MM.1S (cell line): ENCODE results near the gene NOS3.

Source experiments
- DNase-seq: peaks from one replicate; pipeline ENCODE4 v3.0.0-alpha.2; 2015
- H2AFZ ChIP-seq: fragments of 300-600 bp; sonication (generic); 2 replicates; pipeline ENCODE4 v1.6.0; 2016; ENCODE audit warnings: antibody characterized with exemption, low read length
- H3F3A ChIP-seq: fragments of 300-600 bp; sonication (generic); 2 replicates; pipeline ENCODE4 v1.6.1; 2016; ENCODE audit warnings: mild to moderate bottlenecking, antibody characterized with exemption, low read length, moderate library complexity, mixed read lengths; ENCODE audit not compliant: insufficient read depth
- H3K27ac ChIP-seq: fragments of 300-600 bp; sonication (generic); 2 replicates; pipeline ENCODE4 v1.5.1; 2016; ENCODE audit warnings: mild to moderate bottlenecking, low read length
- H3K27me3 ChIP-seq: fragments of 300-600 bp; sonication (generic); replicated peaks from 2 replicates; pipeline ENCODE4 v1.6.0; 2016; ENCODE audit warnings: low read length; ENCODE audit not compliant: insufficient read depth
- H3K36me3 ChIP-seq: fragments of 300-600 bp; sonication (generic); replicated peaks from 2 replicates; pipeline ENCODE4 v1.6.1; 2016; ENCODE audit warnings: mild to moderate bottlenecking, low read length, mixed read lengths; ENCODE audit not compliant: insufficient read depth
- H3K4me1 ChIP-seq: fragments of 300-600 bp; sonication (generic); 2 replicates; pipeline ENCODE4 v1.6.1; 2016; ENCODE audit warnings: low read length, mixed read lengths
- H3K4me2 ChIP-seq: fragments of 300-600 bp; sonication (generic); 2 replicates; pipeline ENCODE4 v1.6.0; 2016; ENCODE audit warnings: low read depth, low read length
- H3K4me3 ChIP-seq: fragments of 300-600 bp; sonication (generic); 2 replicates; pipeline ENCODE4 v1.5.1; 2016; ENCODE audit warnings: low read length, mixed read lengths
- H3K79me2 ChIP-seq: fragments of 300-600 bp; sonication (generic); 2 replicates; pipeline ENCODE4 v1.6.1; 2016; ENCODE audit warnings: mixed run types, low read length, mixed read lengths
- H3K9ac ChIP-seq: fragments of 300-600 bp; sonication (generic); 2 replicates; pipeline ENCODE4 v1.6.1; 2016; ENCODE audit warnings: low read length, mixed read lengths
- H3K9me2 ChIP-seq: fragments of 300-600 bp; sonication (generic); replicated peaks from 2 replicates; pipeline ENCODE4 v1.6.1; 2016; ENCODE audit warnings: mild to moderate bottlenecking, low read length, mixed read lengths; ENCODE audit not compliant: insufficient read depth
- H3K9me3 ChIP-seq: fragments of 300-600 bp; sonication (generic); replicated peaks from 2 replicates; pipeline ENCODE4 v1.6.1; 2016; ENCODE audit warnings: mild to moderate bottlenecking, low read length, mixed read lengths; ENCODE audit not compliant: insufficient read depth
- H4K20me1 ChIP-seq: fragments of 300-600 bp; sonication (generic); 2 replicates; pipeline ENCODE4 v1.6.1; 2016; ENCODE audit warnings: mild to moderate bottlenecking, low read length, moderate library complexity, mixed read lengths; ENCODE audit not compliant: insufficient read depth
- CTCF ChIP-seq: fragments of 300-600 bp; sonication (generic); IDR thresholded peaks from 2 replicates; pipeline ENCODE4 v1.5.1; 2016; ENCODE audit warnings: antibody characterized with exemption, low read length, mixed read lengths
- EZH2 ChIP-seq: fragments of 300-600 bp; sonication (generic); optimal IDR thresholded peaks from 2 replicates; pipeline ENCODE3; 2017; ENCODE audit warnings: low read depth, mild to moderate bottlenecking, antibody characterized with exemption, low read length, mixed read lengths
- EZH2phosphoT487 ChIP-seq: fragments of 300-600 bp; sonication (generic); IDR thresholded peaks from 2 replicates; pipeline ENCODE4 v1.6.1; 2018; ENCODE audit warnings: antibody characterized with exemption, low read length

NOS3 gene

GRCh38 chr7:150992051-150992640 lies 1.3 kb downstream of the NOS3 start:
- Histone ChIP-seq H3K4me3 (no peak overlapping the region), H3K36me3 (no peaks in the 10 kb centered on the region), H3K4me2 (no peak overlapping the region), H3K79me2 (no peaks in the 10 kb centered on the region), H3K9me3 (no peaks in the 10 kb centered on the region), H3F3A (no peaks in the 10 kb centered on the region), H4K20me1 (no peaks in the 10 kb centered on the region; the same call in 1 of the 2 replicates), H3K27me3 (peaks cover 35% of the 10 kb centered on the region), H3K27ac (no peak overlapping the region), H3K9ac (no peak overlapping the region), H3K9me2 (no peaks in the 10 kb centered on the region), H3K4me1 (no peaks in the 10 kb centered on the region), H2AFZ (no peak overlapping the region)
- no peak for DNase-seq
- TF ChIP-seq CTCF (no peak), EZH2 (no peak), EZH2phosphoT487 (no peak)

GRCh38 chr7:150992833-150993302 lies 2.1 kb downstream of the NOS3 start:
- no peaks in the 10 kb centered on the region for H3F3A ChIP-seq
- TF ChIP-seq EZH2 (no peak), CTCF (no peak), EZH2phosphoT487 (no peak)
- no peaks in the 10 kb centered on the region; the same call in 1 of the 2 replicates for H4K20me1 ChIP-seq
- no peaks in the 10 kb centered on the region for H3K4me1 ChIP-seq
- H3K79me2 ChIP-seq: no peaks in the 10 kb centered on the region
- no peak overlapping the region for H3K27ac ChIP-seq
- H3K9me2 ChIP-seq: no peaks in the 10 kb centered on the region
- no peak for DNase-seq
- peaks cover 33% of the 10 kb centered on the region for H3K27me3 ChIP-seq
- H2AFZ ChIP-seq: no peak overlapping the region
- no peak overlapping the region for H3K4me3 ChIP-seq
- H3K9me3 ChIP-seq: no peaks in the 10 kb centered on the region
- no peaks in the 10 kb centered on the region for H3K36me3 ChIP-seq
- H3K9ac ChIP-seq: no peak overlapping the region
- no peak overlapping the region for H3K4me2 ChIP-seq

- Histone ChIP-seq H3K4me3 (no peak overlapping the region), H2AFZ (no peak overlapping the region), H3K4me2 (no peak overlapping the region), H3K36me3 (no peaks in the 10 kb centered on the region), H3K27ac (no peak overlapping the region), H3F3A (no peaks in the 10 kb centered on the region), H3K4me1 (no peaks in the 10 kb centered on the region), H3K79me2 (no peaks in the 10 kb centered on the region), H4K20me1 (no peaks in the 10 kb centered on the region), H3K9me3 (no peaks in the 10 kb centered on the region), H3K9me2 (no peaks in the 10 kb centered on the region), H3K27me3 (peaks cover 34% of the 10 kb centered on the region), H3K9ac (no peak overlapping the region)
- no peak for TF ChIP-seq EZH2phosphoT487
- TF ChIP-seq EZH2: no peak
- no peak for TF ChIP-seq CTCF
- no peak for DNase-seq
Measured at GRCh38 chr7:150993511-150993910, 2.7 kb downstream of the NOS3 start.
